PFSK-1 (cell line): ENCODE results near the gene FIGNL2.

Experiments used
- FOXP2 ChIP-seq: optimal IDR thresholded peaks from 2 replicates; pipeline ENCODE3; 2011; ENCODE audit warnings: borderline replicate concordance, control low read depth, inconsistent platforms; ENCODE audit not compliant: insufficient read depth; ENCODE audit errors: extremely low read length, extremely low read depth
- POLR2AphosphoS5 ChIP-seq: IDR thresholded peaks from 2 replicates; pipeline ENCODE4 v1.6.1; 2012; ENCODE audit warnings: low read depth, mild to moderate bottlenecking, control low read depth, low read length, moderate library complexity
- SIN3A ChIP-seq: IDR thresholded peaks from 2 replicates; pipeline ENCODE4 v1.6.1; 2012; ENCODE audit warnings: mild to moderate bottlenecking, low read length, moderate library complexity, borderline replicate concordance; ENCODE audit not compliant: insufficient read depth
- TAF1 ChIP-seq: IDR thresholded peaks from 2 replicates; pipeline ENCODE4 v1.6.1; 2012; ENCODE audit warnings: low read length, control low read depth, borderline replicate concordance; ENCODE audit not compliant: insufficient read depth
- TF ChIP-seq, protein P1 (sequence below), 2 experiments: IDR thresholded peaks; 2 replicates each; pipeline versions ENCODE4 v1.6.1 to v1.8.0; 2011 to 2012; ENCODE audit warnings: low read depth in 2 of 2, low read length in 2 of 2, control low read depth in 1 of 2, inconsistent platforms in 1 of 2, mild to moderate bottlenecking in 1 of 2, moderate library complexity in 1 of 2; ENCODE audit not compliant: insufficient read depth in 1 of 2

FIGNL2 gene

DNA sequence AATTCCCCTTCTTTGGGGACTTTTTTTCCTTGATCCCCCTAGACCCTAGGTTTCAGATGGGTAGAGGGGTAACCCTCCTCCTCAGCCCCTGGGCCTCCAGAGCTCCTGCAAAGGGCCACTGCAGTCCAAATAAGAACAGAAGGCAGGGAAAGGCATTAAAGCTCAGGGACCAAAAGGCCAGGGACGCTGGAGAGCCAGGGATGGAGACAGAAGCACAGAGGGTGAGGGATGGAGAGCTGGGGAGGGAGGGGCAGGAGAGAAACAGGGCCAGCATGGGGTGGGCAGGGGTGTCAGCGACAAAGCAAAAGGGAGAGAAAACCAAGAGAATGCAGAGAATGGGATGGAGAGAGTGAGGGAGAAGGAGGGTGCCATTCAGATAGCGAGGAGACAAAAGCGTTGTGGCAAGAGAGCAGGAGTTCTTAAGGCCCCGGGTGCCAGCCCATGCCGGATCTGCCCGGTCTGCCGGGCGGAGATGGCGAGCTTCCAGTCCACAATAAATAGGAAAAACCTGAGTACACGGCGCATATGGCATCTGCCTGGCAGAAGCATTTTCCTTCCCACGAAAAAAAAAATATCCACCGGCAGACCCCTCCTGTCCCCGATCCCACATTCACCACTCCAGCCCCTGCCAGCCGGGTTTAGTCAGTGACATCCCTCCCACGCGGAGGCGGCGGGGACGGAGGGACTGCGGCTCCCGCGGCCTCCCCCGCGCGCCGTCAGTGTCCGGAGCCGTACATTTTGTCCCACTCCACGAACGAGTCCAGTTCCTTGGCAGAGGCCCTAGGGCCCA is 28.6 kb downstream of the FIGNL2 start:
- TF ChIP-seq TAF1 (no peak), SIN3A (no peak), FOXP2 (no peak), POLR2AphosphoS5 (no peak)
- TF ChIP-seq, protein P1, sequence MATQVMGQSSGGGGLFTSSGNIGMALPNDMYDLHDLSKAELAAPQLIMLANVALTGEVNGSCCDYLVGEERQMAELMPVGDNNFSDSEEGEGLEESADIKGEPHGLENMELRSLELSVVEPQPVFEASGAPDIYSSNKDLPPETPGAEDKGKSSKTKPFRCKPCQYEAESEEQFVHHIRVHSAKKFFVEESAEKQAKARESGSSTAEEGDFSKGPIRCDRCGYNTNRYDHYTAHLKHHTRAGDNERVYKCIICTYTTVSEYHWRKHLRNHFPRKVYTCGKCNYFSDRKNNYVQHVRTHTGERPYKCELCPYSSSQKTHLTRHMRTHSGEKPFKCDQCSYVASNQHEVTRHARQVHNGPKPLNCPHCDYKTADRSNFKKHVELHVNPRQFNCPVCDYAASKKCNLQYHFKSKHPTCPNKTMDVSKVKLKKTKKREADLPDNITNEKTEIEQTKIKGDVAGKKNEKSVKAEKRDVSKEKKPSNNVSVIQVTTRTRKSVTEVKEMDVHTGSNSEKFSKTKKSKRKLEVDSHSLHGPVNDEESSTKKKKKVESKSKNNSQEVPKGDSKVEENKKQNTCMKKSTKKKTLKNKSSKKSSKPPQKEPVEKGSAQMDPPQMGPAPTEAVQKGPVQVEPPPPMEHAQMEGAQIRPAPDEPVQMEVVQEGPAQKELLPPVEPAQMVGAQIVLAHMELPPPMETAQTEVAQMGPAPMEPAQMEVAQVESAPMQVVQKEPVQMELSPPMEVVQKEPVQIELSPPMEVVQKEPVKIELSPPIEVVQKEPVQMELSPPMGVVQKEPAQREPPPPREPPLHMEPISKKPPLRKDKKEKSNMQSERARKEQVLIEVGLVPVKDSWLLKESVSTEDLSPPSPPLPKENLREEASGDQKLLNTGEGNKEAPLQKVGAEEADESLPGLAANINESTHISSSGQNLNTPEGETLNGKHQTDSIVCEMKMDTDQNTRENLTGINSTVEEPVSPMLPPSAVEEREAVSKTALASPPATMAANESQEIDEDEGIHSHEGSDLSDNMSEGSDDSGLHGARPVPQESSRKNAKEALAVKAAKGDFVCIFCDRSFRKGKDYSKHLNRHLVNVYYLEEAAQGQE (IDR thresholded peaks at IDR 0.05; ENCODE audit: insufficient read depth in 1 of 2, low read depth in 2 of 2, low read length in 2 of 2), result no peak

DNA sequence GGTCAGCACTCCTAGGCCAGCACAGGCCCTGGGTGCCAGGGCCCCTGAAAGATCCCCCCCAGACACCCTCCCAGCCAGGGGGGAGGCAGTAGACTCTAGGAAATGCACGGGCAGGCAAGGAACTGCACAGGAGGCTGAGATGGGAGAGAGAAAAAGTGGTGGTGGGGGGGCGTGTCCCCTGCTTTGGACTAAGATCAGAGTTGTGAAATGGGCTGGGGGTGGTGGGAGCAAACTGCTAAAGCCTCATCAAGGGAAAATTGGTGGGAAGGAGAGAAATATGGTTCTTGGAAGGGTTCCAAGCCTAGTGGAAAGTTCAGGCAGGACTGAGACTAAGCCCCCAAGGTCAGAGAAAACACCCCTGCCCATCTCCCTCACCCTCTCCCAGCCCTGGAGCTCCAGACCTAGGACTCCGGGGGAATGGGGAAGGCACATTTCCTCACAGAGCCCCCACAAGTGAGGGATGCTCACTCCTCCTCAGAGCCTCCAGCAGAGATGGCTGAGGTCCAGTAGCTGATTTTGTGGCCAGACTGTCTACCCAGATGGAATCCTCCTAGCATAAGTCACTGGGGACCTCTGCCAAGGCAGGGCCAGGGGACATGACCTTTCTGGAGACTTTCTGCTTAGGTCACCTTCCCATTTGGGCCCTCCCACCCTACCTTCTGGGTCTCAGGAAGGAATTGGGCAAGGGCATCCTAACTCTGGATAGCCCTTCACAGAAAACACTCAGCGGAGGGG is 29.8 kb downstream of the FIGNL2 start:
- TF ChIP-seq SIN3A (no peak), TAF1 (no peak), POLR2AphosphoS5 (no peak), FOXP2 (no peak)
- TF ChIP-seq, protein P1 (IDR thresholded peaks at IDR 0.05; ENCODE audit: insufficient read depth in 1 of 2, low read depth in 2 of 2, low read length in 2 of 2), result no peak

DNA sequence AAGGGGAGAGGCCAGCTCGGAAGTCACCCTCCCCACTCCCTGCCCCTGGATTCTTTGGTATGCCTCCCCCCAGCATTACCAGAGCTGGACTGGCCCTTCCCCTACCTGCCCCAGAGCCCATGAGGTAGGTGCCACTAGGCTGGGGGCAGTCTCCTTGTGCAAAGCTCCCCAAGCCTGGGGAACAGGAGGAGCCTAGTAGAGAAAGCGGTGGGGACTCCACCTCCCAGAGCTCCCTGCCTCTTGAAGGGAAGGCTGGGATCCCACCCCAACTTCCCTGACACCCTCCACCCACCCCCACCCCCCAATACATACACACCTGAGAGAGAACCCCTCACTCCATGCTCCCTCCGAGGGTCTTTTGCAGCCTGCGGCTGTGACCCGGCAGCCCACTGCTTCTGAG is 30.4 kb downstream of the FIGNL2 start:
- no peak for TF ChIP-seq TAF1
- TF ChIP-seq, protein P1 (IDR thresholded peaks at IDR 0.05; ENCODE audit: insufficient read depth in 1 of 2, low read depth in 2 of 2, low read length in 2 of 2), result no peak
- TF ChIP-seq POLR2AphosphoS5, result no peak
- no peak for TF ChIP-seq FOXP2
- TF ChIP-seq SIN3A, result no peak

DNA sequence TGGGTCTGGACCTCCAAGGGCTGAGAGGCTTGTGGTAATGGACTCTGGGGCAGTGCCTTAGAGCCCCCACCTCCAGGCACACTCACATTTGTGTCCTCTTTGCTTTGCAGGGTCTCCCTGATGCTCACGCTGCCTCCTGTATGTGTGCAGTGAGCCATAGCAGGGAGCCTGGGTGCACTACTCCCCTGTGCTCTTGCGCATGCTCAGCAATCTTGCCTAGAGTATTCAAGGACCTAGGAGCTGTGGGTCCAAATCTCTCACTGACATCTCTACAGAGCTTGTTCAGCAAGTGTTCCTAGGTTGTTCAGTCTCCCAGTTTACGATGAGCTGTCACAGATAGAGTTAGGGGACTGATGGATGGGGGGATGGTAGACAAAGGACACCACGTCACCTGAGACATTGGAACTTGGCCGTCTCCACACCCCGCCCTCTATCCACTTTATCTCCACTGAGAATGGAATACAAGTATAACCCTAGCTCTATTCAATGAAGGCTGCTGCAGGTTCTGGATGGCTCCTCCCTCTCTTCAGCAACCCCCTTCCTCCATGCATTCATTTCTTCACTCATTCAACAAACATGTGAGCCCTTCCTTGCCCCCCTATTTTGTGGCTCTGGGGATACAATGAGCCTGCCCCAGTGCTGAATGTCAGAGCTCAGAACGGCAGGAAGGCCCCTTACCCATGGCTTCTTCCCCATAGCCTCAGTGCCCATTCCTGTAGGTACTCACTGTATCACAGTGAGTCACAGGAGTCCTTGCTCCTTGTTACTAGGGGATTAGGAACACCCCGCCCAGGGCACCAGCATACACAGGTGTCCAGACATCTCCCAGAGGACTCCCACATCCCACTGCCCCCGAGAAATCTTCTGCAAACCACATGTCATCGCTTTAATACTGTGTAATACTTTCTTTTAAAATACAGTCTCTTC is 31.2 kb downstream of the FIGNL2 start:
- no peak for TF ChIP-seq POLR2AphosphoS5
- TF ChIP-seq, protein P1 (IDR thresholded peaks at IDR 0.05; ENCODE audit: insufficient read depth in 1 of 2, low read depth in 2 of 2, low read length in 2 of 2), result no peak
- TF ChIP-seq TAF1, result no peak
- TF ChIP-seq SIN3A, result no peak
- TF ChIP-seq FOXP2, result no peak
